GM23338 (cell line): ENCODE data around the gene PCDHGA1. TPM values are rescaled to one million over a fixed set of nuclear protein-coding genes. Genes with fewer than 3 reads are reported as not detected.
"Not testable (repeated sequence)": the region's sequence is repeated elsewhere in the genome, so short reads cannot be mapped to it uniquely, and the experiment has no call there.

Experiments
- ATAC-seq: fragments of 200-7000 bp; cut with Tn5 transposase; 3 replicates; pipeline ENCODE4 v1.9.1; 2020
- DNase-seq: peaks from one replicate; pipeline ENCODE4 v3.0.0-alpha.2; 2015; ENCODE audit warnings: low spot score
- H2AFZ ChIP-seq: fragments of 200-600 bp; sonication (generic); 2 replicates; pipeline ENCODE4 v1.8.0; 2016; ENCODE audit warnings: antibody characterized with exemption, mild to moderate bottlenecking, moderate library complexity
- H3F3A ChIP-seq: fragments of 200-600 bp; sonication (generic); replicated peaks from 2 replicates; pipeline ENCODE4 v1.8.0; 2017; ENCODE audit warnings: antibody characterized with exemption, mixed run types, low read depth
- H3K27ac ChIP-seq: fragments of 200-600 bp; sonication (generic); 2 replicates; pipeline ENCODE4 v1.6.1; 2016; ENCODE audit warnings: low read depth
- H3K27me3 ChIP-seq: fragments of 200-600 bp; sonication (generic); 2 replicates; pipeline ENCODE4 v1.8.0; 2016; ENCODE audit warnings: mild to moderate bottlenecking, mixed run types, moderate library complexity; ENCODE audit not compliant: insufficient read depth
- H3K36me3 ChIP-seq: fragments of 200-600 bp; sonication (generic); 2 replicates; pipeline ENCODE4 v1.8.0; 2016; ENCODE audit warnings: mild to moderate bottlenecking; ENCODE audit not compliant: insufficient read depth
- H3K4me1 ChIP-seq: fragments of 200-600 bp; sonication (generic); 2 replicates; pipeline ENCODE4 v1.8.0; 2016; ENCODE audit warnings: mild to moderate bottlenecking, moderate library complexity; ENCODE audit not compliant: insufficient read depth
- H3K4me2 ChIP-seq: fragments of 200-600 bp; sonication (generic); 2 replicates; pipeline ENCODE4 v1.7.1; 2017; ENCODE audit warnings: mixed run types
- H3K4me3 ChIP-seq: fragments of 200-600 bp; sonication (generic); 2 replicates; pipeline ENCODE4 v1.6.1; 2016; ENCODE audit warnings: mixed run types
- H3K79me2 ChIP-seq: fragments of 200-600 bp; sonication (generic); replicated peaks from 2 replicates; pipeline ENCODE4 v1.8.0; 2017; ENCODE audit warnings: mild to moderate bottlenecking; ENCODE audit not compliant: insufficient read depth
- H3K9me2 ChIP-seq: fragments of 200-600 bp; sonication (generic); 2 replicates; pipeline ENCODE4 v1.8.0; 2017; ENCODE audit not compliant: insufficient read depth
- H4K20me1 ChIP-seq: fragments of 200-600 bp; sonication (generic); replicated peaks from 2 replicates; pipeline ENCODE4 v1.8.0; 2017; ENCODE audit warnings: mild to moderate bottlenecking; ENCODE audit not compliant: insufficient read depth
- H3K27ac Mint-ChIP-seq: 2 replicates; pipeline ENCODE4 v1.8.0; 2020; ENCODE audit warnings: inconsistent platforms, mild to moderate bottlenecking, moderate library complexity, mixed read lengths
- H3K27me3 Mint-ChIP-seq: 3 replicates; pipeline ENCODE4 v1.8.0; 2022; ENCODE audit warnings: low read depth, mild to moderate bottlenecking, moderate library complexity, mixed read lengths, inconsistent platforms; ENCODE audit not compliant: insufficient read depth, poor library complexity
- H3K36me3 Mint-ChIP-seq: 3 replicates; pipeline ENCODE4 v1.8.0; 2021; ENCODE audit warnings: low read depth, mild to moderate bottlenecking, inconsistent platforms, moderate library complexity, mixed read lengths
- H3K4me1 Mint-ChIP-seq: 3 replicates; pipeline ENCODE4 v1.8.0; 2020; ENCODE audit warnings: mild to moderate bottlenecking, inconsistent platforms, mixed read lengths
- H3K4me3 Mint-ChIP-seq: 3 replicates; pipeline ENCODE4 v1.8.0; 2021; ENCODE audit warnings: moderate library complexity, mild to moderate bottlenecking, inconsistent platforms, mixed read lengths
- H3K9me3 Mint-ChIP-seq: 3 replicates; pipeline ENCODE4 v1.8.0; 2020; ENCODE audit warnings: moderate library complexity, mild to moderate bottlenecking, inconsistent platforms, mixed read lengths
- JUNB ChIP-seq: IDR thresholded peaks from one replicate; pipeline ENCODE4 v1.6.1; 2016; ENCODE audit warnings: antibody characterized with exemption; ENCODE audit not compliant: unreplicated experiment
- NANOG ChIP-seq: IDR thresholded peaks from 2 replicates; pipeline ENCODE4 v1.6.1; 2016; ENCODE audit warnings: antibody characterized with exemption, borderline replicate concordance
- POLR2AphosphoS5 ChIP-seq: IDR thresholded peaks from 2 replicates; pipeline ENCODE4 v1.6.1; 2016; ENCODE audit warnings: antibody characterized with exemption, low read depth
- STAT1 ChIP-seq: IDR thresholded peaks from one replicate; pipeline ENCODE4 v1.6.1; 2016; ENCODE audit warnings: antibody characterized with exemption; ENCODE audit not compliant: unreplicated experiment
- ZNF114 ChIP-seq: fragments of 250-450 bp; sonication (Bioruptor Pico); IDR thresholded peaks from 2 replicates; pipeline ENCODE4 v1.5.0; 2020; ENCODE audit warnings: mild to moderate bottlenecking, moderate library complexity
- polyA plus RNA-seq: library from polyadenylated mRNA; unstranded; fragments of >200 nt; fragmentation: Nextera tagmentation; extraction: Ambion mirVana; gene quantifications from 2 replicates; pipeline ENCODE4 v1.2.1, GENCODE V29; 2016
- total RNA-seq: library from RNA; depleted of rRNA; stranded (reverse); fragments of >200 nt; shearing (Covaris generic); gene quantifications from 2 replicates; pipeline ENCODE4 v1.2.3, GENCODE V29; 2014
- TF ChIP-seq, protein P1 (sequence below), 2 experiments: fragments of 200-600 bp in 1 of 2; sonication (generic) in 1 of 2; conservative IDR thresholded peaks; 2 replicates each; pipeline versions ENCODE4 v1.5.1 to v1.6.1; 2016 to 2017; ENCODE audit warnings: antibody characterized with exemption in 2 of 2, low read depth in 2 of 2, mild to moderate bottlenecking in 2 of 2, moderate library complexity in 1 of 2

Gene PCDHGA1
- total and polyA plus RNA-seq, 2 experiments from 2014 or later = 0.39 to 1.7 TPM

DNA sequence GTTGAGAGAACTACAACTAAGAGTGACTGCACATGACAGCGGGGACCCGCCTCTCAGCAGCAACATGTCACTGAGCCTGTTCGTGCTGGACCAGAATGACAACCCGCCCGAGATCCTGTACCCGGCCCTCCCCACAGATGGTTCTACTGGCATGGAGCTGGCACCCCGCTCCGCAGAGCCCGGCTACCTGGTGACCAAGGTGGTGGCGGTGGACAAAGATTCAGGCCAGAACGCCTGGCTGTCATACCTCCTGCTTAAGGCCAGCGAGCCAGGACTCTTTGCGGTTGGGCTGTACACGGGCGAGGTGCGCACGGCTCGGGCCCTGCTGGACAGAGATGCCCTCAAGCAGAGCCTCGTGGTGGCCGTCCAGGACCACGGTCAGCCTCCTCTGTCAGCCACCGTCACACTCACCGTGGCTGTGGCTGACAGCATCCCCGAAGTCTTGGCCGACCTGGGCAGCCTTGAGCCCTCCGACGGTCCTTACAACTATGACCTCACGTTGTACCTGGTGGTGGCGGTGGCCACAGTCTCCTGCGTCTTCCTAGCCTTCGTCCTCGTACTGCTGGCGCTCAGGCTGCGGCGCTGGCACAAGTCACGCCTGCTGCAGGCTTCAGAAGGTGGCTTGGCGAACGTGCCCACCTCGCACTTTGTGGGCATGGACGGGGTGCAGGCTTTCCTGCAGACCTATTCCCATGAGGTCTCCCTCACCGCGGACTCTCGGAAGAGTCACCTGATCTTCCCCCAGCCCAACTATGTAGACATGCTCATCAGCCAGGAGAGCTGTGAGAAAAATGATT is 54.4 kb downstream of the PCDHGA1 start:
- DNase-seq (no peak), ATAC-seq (no peak)
- no peaks in the 10 kb centered on the region for H3F3A ChIP-seq
- no peaks in the 10 kb centered on the region for H3K9me2 ChIP-seq
- H3K27me3 ChIP-seq = peaks cover 7% of the 10 kb centered on the region; the same call in 1 of the 2 replicates
- H3K4me2 ChIP-seq = no peak overlapping the region
- Mint-ChIP-seq H3K27ac (no peak overlapping the region), H3K4me3 (no peak overlapping the region), H3K27me3 (peaks cover 10% of the 10 kb centered on the region), H3K36me3 (peaks cover 59% of the 10 kb centered on the region), H3K9me3 (peaks cover 71% of the 10 kb centered on the region), H3K4me1 (no peaks in the 10 kb centered on the region)
- H3K27ac ChIP-seq = no peak overlapping the region
- H2AFZ ChIP-seq = no peak overlapping the region
- H3K4me1 ChIP-seq = 0 out of 2 replicates have a peak, but pooled peaks cover 5% of the 10 kb centered on the region
- no peak overlapping the region for H3K4me3 ChIP-seq
- H4K20me1 ChIP-seq = no peaks in the 10 kb centered on the region
- no peaks in the 10 kb centered on the region for H3K79me2 ChIP-seq
- no peaks in the 10 kb centered on the region for H3K36me3 ChIP-seq
- no peak for TF ChIP-seq STAT1

- peak within 1 kb of the TSS; percentile 52 for H3K4me3 ChIP-seq
- not testable (repeated sequence) for H3K27me3 Mint-ChIP-seq
Observed at GRCh38 chr5:141387557-141388311, 57.4 kb downstream of the PCDHGA1 start, which contains the start of gene PCDHGB4. Gene PCDHGB4 (plus strand): TSS chr5:141387698. CDS start chr5:141387885, 187 bp downstream.

DNA sequence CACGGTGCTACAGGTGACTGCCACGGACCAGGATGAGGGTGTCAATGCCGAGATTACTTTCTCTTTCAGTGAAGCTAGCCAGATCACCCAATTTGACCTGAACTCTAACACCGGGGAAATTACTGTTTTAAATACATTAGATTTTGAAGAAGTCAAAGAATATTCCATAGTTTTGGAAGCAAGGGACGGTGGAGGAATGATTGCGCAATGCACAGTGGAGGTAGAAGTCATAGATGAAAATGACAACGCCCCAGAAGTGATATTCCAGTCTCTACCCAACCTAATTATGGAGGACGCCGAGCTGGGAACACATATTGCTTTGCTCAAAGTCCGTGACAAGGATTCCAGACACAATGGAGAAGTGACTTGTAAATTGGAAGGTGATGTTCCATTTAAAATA is 58.3 kb downstream of the PCDHGA1 start:
- no peak for ATAC-seq
- H3K4me2 ChIP-seq = no peak overlapping the region
- Mint-ChIP-seq H3K9me3 (peaks cover 89% of the 10 kb centered on the region), H3K36me3 (peaks cover 74% of the 10 kb centered on the region), H3K27ac (no peak overlapping the region), H3K27me3 (peaks cover 6% of the 10 kb centered on the region), H3K4me1 (no peaks in the 10 kb centered on the region; the same call in 2 of the 3 replicates), H3K4me3 (peak overlapping the region; percentile 11; the same call in 1 of the 3 replicates)
- DNase-seq = no peak
- peaks cover 7% of the 10 kb centered on the region; the same call in 1 of the 2 replicates for H3K27me3 ChIP-seq
- TF ChIP-seq ZNF114 (no peak), STAT1 (no peak), JUNB (no peak), NANOG (no peak)
- no peaks in the 10 kb centered on the region for H3F3A ChIP-seq
- H3K36me3 ChIP-seq = peaks cover 7% of the 10 kb centered on the region; the same call in 1 of the 2 replicates
- H3K4me1 ChIP-seq = 0 out of 2 replicates have a peak, but pooled peaks cover 5% of the 10 kb centered on the region
- no peak overlapping the region for H3K27ac ChIP-seq
- H4K20me1 ChIP-seq = no peaks in the 10 kb centered on the region
- H3K9me2 ChIP-seq = no peaks in the 10 kb centered on the region
- 0 out of 2 replicates have a peak, but pooled peaks cover 5% of the 10 kb centered on the region for H3K79me2 ChIP-seq
- H3K4me3 ChIP-seq = no peak overlapping the region
- no peak overlapping the region for H2AFZ ChIP-seq

More at GRCh38 chr5:141387557-141388311, 57.4 kb downstream of the PCDHGA1 start, which contains the start of gene PCDHGB4:
- not testable (repeated sequence) for H2AFZ ChIP-seq, H3K4me1 Mint-ChIP-seq, H4K20me1 ChIP-seq, H3K4me1 ChIP-seq, H3K27ac ChIP-seq, H3K27me3 ChIP-seq, H3K9me2 ChIP-seq, H3K36me3 ChIP-seq, H3F3A ChIP-seq, H3K27ac Mint-ChIP-seq, H3K79me2 ChIP-seq
- peak within 1 kb of the TSS; percentile 67 for H3K4me2 ChIP-seq
- H3K36me3 Mint-ChIP-seq = peaks cover 74% of the 10 kb centered on the region
- ATAC-seq (peak; percentile 92), DNase-seq (peak; percentile 81)
- H3K9me3 Mint-ChIP-seq = peaks cover 89% of the 10 kb centered on the region
- peak within 1 kb of the TSS; percentile 72 for H3K4me3 Mint-ChIP-seq
- peak; percentile 14; the same call in 1 of the 2 replicates for TF ChIP-seq POLR2AphosphoS5
- TF ChIP-seq, protein P1, sequence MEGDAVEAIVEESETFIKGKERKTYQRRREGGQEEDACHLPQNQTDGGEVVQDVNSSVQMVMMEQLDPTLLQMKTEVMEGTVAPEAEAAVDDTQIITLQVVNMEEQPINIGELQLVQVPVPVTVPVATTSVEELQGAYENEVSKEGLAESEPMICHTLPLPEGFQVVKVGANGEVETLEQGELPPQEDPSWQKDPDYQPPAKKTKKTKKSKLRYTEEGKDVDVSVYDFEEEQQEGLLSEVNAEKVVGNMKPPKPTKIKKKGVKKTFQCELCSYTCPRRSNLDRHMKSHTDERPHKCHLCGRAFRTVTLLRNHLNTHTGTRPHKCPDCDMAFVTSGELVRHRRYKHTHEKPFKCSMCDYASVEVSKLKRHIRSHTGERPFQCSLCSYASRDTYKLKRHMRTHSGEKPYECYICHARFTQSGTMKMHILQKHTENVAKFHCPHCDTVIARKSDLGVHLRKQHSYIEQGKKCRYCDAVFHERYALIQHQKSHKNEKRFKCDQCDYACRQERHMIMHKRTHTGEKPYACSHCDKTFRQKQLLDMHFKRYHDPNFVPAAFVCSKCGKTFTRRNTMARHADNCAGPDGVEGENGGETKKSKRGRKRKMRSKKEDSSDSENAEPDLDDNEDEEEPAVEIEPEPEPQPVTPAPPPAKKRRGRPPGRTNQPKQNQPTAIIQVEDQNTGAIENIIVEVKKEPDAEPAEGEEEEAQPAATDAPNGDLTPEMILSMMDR (conservative IDR thresholded peaks at IDR 0.05; ENCODE audit: low read depth in 2 of 2) = peak; percentile 72 to 75
